SKM-1 treated with dmso at 0.1 percent for 144 hours (cell line): ENCODE data around the gene MCTP1.

Experiments used
- DNase-seq: peaks from one replicate; lab custom pipeline; 2025; ENCODE audit not compliant: unreplicated experiment; lab: John Stamatoyannopoulos, UW

The MCTP1 gene

GRCh38 chr5:95078868-95079267 is 206.0 kb downstream of the MCTP1 start:
- DNase-seq, result no peak

- DNase-seq, result no peak
Measured at GRCh38 chr5:95076395-95077185, 208.3 kb downstream of the MCTP1 start.

- no peak for DNase-seq
Measured at GRCh38 chr5:95075111-95075510, 209.8 kb downstream of the MCTP1 start.

GRCh38 chr5:95072281-95072680 is 212.6 kb downstream of the MCTP1 start:
- no peak for DNase-seq

GRCh38 chr5:95070866-95071265 is 214.0 kb downstream of the MCTP1 start:
- DNase-seq, result no peak

- no peak for DNase-seq
Measured at GRCh38 chr5:95070453-95070852, 214.4 kb downstream of the MCTP1 start.

GRCh38 chr5:95069948-95070347 is 214.9 kb downstream of the MCTP1 start:
- DNase-seq, result peak; percentile 69

- no peak for DNase-seq
Measured at GRCh38 chr5:95069021-95069420, 215.9 kb downstream of the MCTP1 start.

- DNase-seq, result no peak
Measured at GRCh38 chr5:95068289-95068910, 216.5 kb downstream of the MCTP1 start.

GRCh38 chr5:95066048-95066447 is 218.8 kb downstream of the MCTP1 start:
- DNase-seq, result no peak

GRCh38 chr5:95063492-95063891 is 221.4 kb downstream of the MCTP1 start:
- no peak for DNase-seq

GRCh38 chr5:95060098-95060497 is 224.8 kb downstream of the MCTP1 start:
- DNase-seq, result no peak

GRCh38 chr5:95059636-95060035 is 225.3 kb downstream of the MCTP1 start:
- peak; percentile 12 for DNase-seq

GRCh38 chr5:95057615-95058014 is 227.3 kb downstream of the MCTP1 start:
- DNase-seq, result no peak

GRCh38 chr5:95053253-95053652 is 231.6 kb downstream of the MCTP1 start:
- DNase-seq, result no peak

- DNase-seq, result no peak
Measured at GRCh38 chr5:95050708-95051107, 234.2 kb downstream of the MCTP1 start.

GRCh38 chr5:95048628-95049027 is 236.3 kb downstream of the MCTP1 start:
- DNase-seq, result peak; percentile 70

- DNase-seq, result no peak
Measured at GRCh38 chr5:95045181-95045965, 239.5 kb downstream of the MCTP1 start.

GRCh38 chr5:95044096-95044495 is 240.8 kb downstream of the MCTP1 start:
- no peak for DNase-seq

GRCh38 chr5:95043648-95044047 is 241.2 kb downstream of the MCTP1 start:
- DNase-seq, result no peak

- DNase-seq, result peak; percentile 52
Measured at GRCh38 chr5:95043234-95043633, 241.7 kb downstream of the MCTP1 start.

- no peak for DNase-seq
Measured at GRCh38 chr5:95042037-95042436, 242.9 kb downstream of the MCTP1 start.
